Right atrium auricular region (tissue), 2 donors: ENCODE results near the gene ALS2CL. TPM values are rescaled to one million over a fixed set of nuclear protein-coding genes. Genes with fewer than 3 reads are reported as not detected.

Experiments used
- DNase-seq: peaks from one replicate; pipeline ENCODE4 v3.0.0-alpha.2; 2019; ENCODE audit warnings: low spot score
- H3K27ac ChIP-seq, 2 donors: fragments of 200-600 bp; sonication (generic); 1 replicate in 1 of 2; 2 replicates in 1 of 2; pipeline ENCODE4 v1.5.1; 2016 to 2019
- H3K27me3 ChIP-seq, 2 donors: fragments of 200-600 bp; sonication (generic); one replicate each; pipeline versions ENCODE4 v1.5.1 to v1.6.0; 2017 to 2019
- H3K36me3 ChIP-seq: fragments of 200-600 bp; sonication (generic); one replicate; pipeline ENCODE4 v1.5.1; 2016
- H3K4me1 ChIP-seq, 2 donors: fragments of 200-600 bp; sonication (generic); one replicate each; pipeline versions ENCODE4 v1.5.1 to v1.6.0; 2017 to 2019
- H3K4me3 ChIP-seq, 2 donors: fragments of 200-600 bp; sonication (generic); 1 replicate in 1 of 2; 2 replicates in 1 of 2; pipeline ENCODE4 v1.5.1; 2017 to 2019; ENCODE audit warnings: mild to moderate bottlenecking in 1 of 2, moderate library complexity in 1 of 2
- H3K9me3 ChIP-seq, 2 donors: fragments of 200-600 bp; sonication (generic); one replicate each; pipeline ENCODE4 v1.5.1; 2019
- CTCF ChIP-seq, 2 donors: fragments of 200-600 bp; sonication (generic); IDR thresholded peaks; one replicate each; pipeline ENCODE4 v1.5.1; 2019; ENCODE audit warnings: antibody characterized with exemption in 2 of 2
- total RNA-seq, 2 donors: library from RNA; depleted of rRNA; stranded (reverse); fragments of >200 nt; gene quantifications; one replicate each; pipeline ENCODE4 v1.1.0, GENCODE V29; 2016

The ALS2CL gene
- total RNA-seq, 2 donors from 2014 or later = 8.3 to 12.5 TPM

DNA sequence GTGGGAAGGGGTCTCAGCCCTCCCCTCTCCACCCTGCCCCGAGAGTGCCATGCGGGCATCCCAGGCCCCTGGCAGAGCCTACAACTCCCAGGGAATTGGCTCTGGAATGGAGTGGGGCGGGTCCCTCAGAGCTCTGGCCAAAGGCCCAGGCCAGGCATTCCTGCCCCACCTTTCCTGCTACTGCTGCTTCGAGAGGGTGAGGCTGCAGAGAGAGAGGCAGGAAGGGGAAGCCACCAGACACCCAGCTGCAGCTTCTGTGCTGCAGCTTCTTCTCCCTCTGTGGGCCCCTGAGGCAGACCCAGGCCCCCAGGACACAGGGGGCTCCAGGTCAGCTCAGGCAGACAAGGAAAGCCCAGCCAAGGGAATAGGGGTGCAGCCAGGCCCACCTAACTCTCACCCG is 2.7 kb downstream of the ALS2CL start:
- no peak for DNase-seq
- Histone ChIP-seq H3K4me1 (peaks cover 0 to 57% of the 10 kb centered on the region in 2 donors), H3K4me3 (no peak overlapping the region)

DNA sequence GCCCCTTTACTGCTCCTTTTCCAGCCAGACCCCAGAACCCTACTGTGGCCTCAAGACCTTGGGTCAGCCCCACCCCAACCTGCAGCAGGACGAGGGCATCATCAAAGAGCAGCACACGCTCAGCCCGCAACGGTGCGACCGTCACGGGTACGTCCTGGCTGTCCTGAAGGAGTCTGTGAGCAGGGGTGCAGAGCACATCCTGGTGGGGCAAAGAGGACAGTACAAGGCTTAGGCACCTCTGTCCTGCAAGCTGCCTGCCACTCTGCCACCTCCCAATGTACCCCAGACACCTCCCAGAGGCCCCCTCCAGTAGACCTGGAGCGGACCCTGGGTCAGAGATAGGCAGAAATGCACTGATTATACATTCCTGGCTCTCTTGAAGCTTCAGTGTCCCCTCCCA is 8.0 kb downstream of the ALS2CL start:
- H3K9me3 ChIP-seq = no peaks in the 10 kb centered on the region
- peaks cover 45% of the 10 kb centered on the region for H3K36me3 ChIP-seq
- DNase-seq = no peak
- H3K4me1 ChIP-seq = peaks cover 0 to 17% of the 10 kb centered on the region in 2 donors
- no peak overlapping the region for H3K27ac ChIP-seq
- H3K4me3 ChIP-seq = no peak overlapping the region
- no peaks in the 10 kb centered on the region for H3K27me3 ChIP-seq
- no peak for TF ChIP-seq CTCF (IDR thresholded peaks at IDR 0.05)

More for the DNA sequence above, 2.7 kb downstream of the ALS2CL start:
- peaks cover 16% of the 10 kb centered on the region for H3K36me3 ChIP-seq
- no peaks in the 10 kb centered on the region for H3K27me3 ChIP-seq
- TF ChIP-seq CTCF (IDR thresholded peaks at IDR 0.05) = no peak
- no peaks in the 10 kb centered on the region for H3K9me3 ChIP-seq
- H3K27ac ChIP-seq = peak overlapping the region in 1 of 2 donors; percentile 2

GRCh38 chr3:46684891-46685290 is 8.6 kb downstream of the ALS2CL start:
- Histone ChIP-seq H3K27ac (no peak overlapping the region), H3K4me3 (no peak overlapping the region), H3K27me3 (no peaks in the 10 kb centered on the region), H3K9me3 (no peaks in the 10 kb centered on the region), H3K4me1 (peaks cover 0 to 11% of the 10 kb centered on the region in 2 donors), H3K36me3 (peaks cover 45% of the 10 kb centered on the region)
- DNase-seq = no peak
- TF ChIP-seq CTCF (IDR thresholded peaks at IDR 0.05) = no peak

GRCh38 chr3:46682974-46683373 is 10.5 kb downstream of the ALS2CL start:
- Histone ChIP-seq H3K27ac (no peak overlapping the region), H3K36me3 (peaks cover 40% of the 10 kb centered on the region), H3K4me1 (peaks cover 0 to 9% of the 10 kb centered on the region in 2 donors), H3K4me3 (no peak overlapping the region), H3K27me3 (no peaks in the 10 kb centered on the region), H3K9me3 (no peaks in the 10 kb centered on the region)
- DNase-seq = no peak
- TF ChIP-seq CTCF (IDR thresholded peaks at IDR 0.05) = no peak

GRCh38 chr3:46681856-46682540 is 11.5 kb downstream of the ALS2CL start:
- H3K4me1 ChIP-seq = peaks cover 0 to 15% of the 10 kb centered on the region in 2 donors
- no peaks in the 10 kb centered on the region for H3K27me3 ChIP-seq
- no peak for TF ChIP-seq CTCF (IDR thresholded peaks at IDR 0.05)
- peaks cover 31% of the 10 kb centered on the region for H3K36me3 ChIP-seq
- no peaks in the 10 kb centered on the region for H3K9me3 ChIP-seq
- no peak overlapping the region for H3K27ac ChIP-seq
- H3K4me3 ChIP-seq = no peak overlapping the region
- DNase-seq = no peak

DNA sequence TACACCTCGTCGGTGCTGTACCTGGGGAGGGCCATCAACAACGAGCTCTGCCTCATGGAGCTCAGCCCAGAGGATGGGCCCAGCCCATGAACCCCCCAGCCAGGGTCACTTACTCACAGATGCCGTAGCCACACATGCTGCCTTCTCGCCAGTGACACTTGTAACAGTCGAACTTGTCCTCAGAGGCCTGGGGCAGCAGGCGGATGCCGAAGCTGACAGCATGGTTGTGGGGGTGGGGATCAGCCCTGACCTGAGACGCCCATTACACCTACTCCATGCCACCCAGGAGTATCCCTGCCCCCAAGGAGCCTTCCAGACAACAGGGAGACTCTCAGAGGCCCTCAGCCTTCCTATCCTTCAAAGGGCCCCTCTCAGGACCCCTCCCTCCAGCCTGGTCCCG is 12.1 kb downstream of the ALS2CL start:
- DNase-seq = no peak
- Histone ChIP-seq H3K36me3 (peaks cover 31% of the 10 kb centered on the region), H3K27ac (no peak overlapping the region), H3K4me1 (peaks cover 0 to 21% of the 10 kb centered on the region in 2 donors), H3K4me3 (no peak overlapping the region), H3K9me3 (no peaks in the 10 kb centered on the region), H3K27me3 (no peaks in the 10 kb centered on the region)
- TF ChIP-seq CTCF (IDR thresholded peaks at IDR 0.05) = no peak
